ENCODE data around the gene HSD17B1. TPM values are rescaled to one million over a fixed set of nuclear protein-coding genes. Genes with fewer than 3 reads are reported as not detected.

HSD17B1 gene
- total RNA-seq, 1 experiment from 2014 or later, result 1.5 TPM

DNA sequence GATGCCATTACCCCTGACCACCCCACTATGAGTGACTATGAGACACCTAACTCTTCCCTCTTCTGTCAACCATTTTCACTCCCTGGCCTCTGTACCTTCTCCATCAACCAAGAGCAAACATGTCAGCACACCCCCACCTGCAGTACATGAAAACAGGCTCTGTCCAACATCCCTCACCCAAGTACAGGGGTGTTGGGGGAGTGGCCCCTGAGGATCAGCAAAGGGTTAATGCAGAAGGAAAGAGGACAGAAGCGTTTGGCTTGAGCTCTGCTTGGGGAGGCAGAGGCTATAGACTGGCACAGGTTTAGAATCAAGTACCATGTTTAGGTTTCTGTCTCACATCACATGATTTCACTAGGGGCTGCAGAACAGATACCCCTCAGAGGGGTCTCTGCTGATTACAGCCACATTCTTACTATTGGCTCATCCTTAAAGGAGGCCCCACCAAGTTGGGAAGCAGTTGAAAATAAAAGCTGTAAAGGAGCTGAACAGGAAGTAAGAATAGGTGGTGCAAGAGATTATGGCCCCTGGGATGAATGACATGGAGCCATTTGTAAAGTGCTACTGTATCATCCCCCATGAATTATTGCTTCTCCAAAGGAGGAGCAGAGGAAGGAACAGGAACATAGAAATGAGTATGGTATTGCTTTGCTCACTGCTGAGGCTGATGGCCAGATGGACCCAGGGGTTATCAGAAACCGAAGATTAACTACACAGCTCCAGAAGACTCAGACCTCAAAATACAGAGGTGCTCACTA is 27.2 kb downstream of the HSD17B1 start (continued):
- TF ChIP-seq, protein P1, sequence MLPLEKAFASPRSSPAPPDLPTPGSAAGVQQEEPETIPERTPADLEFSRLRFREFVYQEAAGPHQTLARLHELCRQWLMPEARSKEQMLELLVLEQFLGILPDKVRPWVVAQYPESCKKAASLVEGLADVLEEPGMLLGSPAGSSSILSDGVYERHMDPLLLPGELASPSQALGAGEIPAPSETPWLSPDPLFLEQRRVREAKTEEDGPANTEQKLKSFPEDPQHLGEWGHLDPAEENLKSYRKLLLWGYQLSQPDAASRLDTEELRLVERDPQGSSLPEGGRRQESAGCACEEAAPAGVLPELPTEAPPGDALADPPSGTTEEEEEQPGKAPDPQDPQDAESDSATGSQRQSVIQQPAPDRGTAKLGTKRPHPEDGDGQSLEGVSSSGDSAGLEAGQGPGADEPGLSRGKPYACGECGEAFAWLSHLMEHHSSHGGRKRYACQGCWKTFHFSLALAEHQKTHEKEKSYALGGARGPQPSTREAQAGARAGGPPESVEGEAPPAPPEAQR (CRISPR knock-in tag; IDR thresholded peaks at IDR 0.05), result no peak
- TF ChIP-seq, protein P2, sequence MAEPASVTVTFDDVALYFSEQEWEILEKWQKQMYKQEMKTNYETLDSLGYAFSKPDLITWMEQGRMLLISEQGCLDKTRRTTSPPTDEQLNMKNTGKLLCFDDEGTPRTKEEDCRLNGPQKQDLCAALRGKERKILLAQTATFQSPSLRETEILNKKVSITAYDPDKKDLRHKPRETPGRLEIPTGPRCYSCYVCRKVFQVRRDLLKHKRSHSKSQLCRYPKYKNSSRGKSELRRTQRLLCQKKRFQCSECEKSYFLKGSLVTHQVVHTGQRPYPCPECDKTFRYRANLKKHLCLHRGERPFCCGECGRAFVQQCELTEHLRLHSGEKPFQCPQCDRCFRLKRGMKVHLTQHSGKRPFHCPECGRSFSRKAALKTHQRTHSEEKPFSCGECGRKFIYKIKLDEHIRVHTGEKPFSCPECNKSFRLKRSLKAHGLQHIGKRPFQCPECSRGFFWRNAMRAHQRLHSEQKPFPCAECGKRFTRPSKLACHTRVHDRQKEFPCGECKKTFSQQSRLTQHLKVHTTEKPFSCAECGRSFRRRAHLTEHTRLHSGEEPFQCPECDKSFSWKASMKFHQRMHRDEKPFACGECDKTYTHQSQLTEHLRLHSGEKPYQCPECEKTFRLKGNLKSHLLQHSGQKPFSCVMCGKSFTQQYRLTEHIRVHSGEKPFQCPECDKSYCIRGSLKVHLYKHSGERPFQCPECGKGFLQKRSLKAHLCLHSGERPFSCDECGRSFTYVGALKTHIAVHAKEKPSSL (CRISPR knock-in tag; conservative IDR thresholded peaks at IDR 0.05), result no peak
- no peak for TF ChIP-seq GABPB1 (CRISPR knock-in tag; IDR thresholded peaks at IDR 0.05)

DNA sequence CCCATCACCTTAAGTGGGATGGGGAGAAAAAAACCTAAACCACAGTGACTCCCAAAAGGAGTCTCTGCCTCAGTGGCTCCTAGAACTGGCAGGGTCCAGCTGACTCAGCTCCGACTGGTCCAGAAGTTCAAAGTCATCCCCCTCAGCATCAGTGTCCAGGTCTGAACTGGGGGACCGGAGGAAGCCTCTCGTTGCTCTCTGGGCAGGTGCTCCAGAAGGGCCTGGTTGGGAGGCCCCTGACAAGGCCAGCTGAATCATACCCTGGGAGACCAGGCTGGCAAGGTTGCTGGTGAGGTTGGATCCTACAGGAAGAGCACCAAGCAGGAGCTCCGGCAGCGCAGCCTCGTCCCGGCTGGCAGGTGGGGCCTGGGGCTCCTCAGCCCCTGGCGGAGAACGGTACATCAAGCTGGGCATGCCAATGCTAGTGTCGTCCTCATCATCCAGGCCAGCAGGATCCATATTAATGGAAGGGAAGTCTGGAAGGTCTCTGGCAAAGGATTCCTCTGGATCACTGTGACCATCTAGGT is 29.1 kb downstream of the HSD17B1 start:
- no peak for ATAC-seq
- peaks cover 7% of the 10 kb centered on the region for H3K4me1 Mint-ChIP-seq
- no peaks in the 10 kb centered on the region for H3K27me3 Mint-ChIP-seq (ENCODE audit: low read depth)
- TF ChIP-seq RORB (CRISPR knock-in tag; IDR thresholded peaks at IDR 0.05) (no peak), JUN (CRISPR knock-in tag; IDR thresholded peaks at IDR 0.05) (no peak), NR3C1 (CRISPR knock-in tag; conservative IDR thresholded peaks at IDR 0.05; ENCODE audit: low read depth) (no peak), ATF1 (CRISPR knock-in tag; IDR thresholded peaks at IDR 0.05) (no peak), SOX15 (CRISPR knock-in tag; IDR thresholded peaks at IDR 0.05) (no peak), KAT7 (CRISPR knock-in tag; IDR thresholded peaks at IDR 0.05; ENCODE audit: borderline replicate concordance) (no peak)
- TF ChIP-seq, protein P3, sequence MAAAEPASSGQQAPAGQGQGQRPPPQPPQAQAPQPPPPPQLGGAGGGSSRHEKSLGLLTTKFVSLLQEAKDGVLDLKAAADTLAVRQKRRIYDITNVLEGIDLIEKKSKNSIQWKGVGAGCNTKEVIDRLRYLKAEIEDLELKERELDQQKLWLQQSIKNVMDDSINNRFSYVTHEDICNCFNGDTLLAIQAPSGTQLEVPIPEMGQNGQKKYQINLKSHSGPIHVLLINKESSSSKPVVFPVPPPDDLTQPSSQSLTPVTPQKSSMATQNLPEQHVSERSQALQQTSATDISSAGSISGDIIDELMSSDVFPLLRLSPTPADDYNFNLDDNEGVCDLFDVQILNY (CRISPR knock-in tag; IDR thresholded peaks at IDR 0.05), result no peak
- TF ChIP-seq, protein P2 (CRISPR knock-in tag; conservative IDR thresholded peaks at IDR 0.05), result no peak
- TF ChIP-seq, protein P4, sequence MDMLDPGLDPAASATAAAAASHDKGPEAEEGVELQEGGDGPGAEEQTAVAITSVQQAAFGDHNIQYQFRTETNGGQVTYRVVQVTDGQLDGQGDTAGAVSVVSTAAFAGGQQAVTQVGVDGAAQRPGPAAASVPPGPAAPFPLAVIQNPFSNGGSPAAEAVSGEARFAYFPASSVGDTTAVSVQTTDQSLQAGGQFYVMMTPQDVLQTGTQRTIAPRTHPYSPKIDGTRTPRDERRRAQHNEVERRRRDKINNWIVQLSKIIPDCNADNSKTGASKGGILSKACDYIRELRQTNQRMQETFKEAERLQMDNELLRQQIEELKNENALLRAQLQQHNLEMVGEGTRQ (CRISPR knock-in tag; IDR thresholded peaks at IDR 0.05), result no peak
- TF ChIP-seq, protein P5, sequence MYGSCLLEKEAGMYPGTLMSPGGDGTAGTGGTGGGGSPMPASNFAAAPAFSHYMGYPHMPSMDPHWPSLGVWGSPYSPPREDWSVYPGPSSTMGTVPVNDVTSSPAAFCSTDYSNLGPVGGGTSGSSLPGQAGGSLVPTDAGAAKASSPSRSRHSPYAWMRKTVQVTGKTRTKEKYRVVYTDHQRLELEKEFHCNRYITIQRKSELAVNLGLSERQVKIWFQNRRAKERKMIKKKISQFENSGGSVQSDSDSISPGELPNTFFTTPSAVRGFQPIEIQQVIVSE (CRISPR knock-in tag; IDR thresholded peaks at IDR 0.05; ENCODE audit: borderline replicate concordance), result no peak
- TF ChIP-seq, protein P6, sequence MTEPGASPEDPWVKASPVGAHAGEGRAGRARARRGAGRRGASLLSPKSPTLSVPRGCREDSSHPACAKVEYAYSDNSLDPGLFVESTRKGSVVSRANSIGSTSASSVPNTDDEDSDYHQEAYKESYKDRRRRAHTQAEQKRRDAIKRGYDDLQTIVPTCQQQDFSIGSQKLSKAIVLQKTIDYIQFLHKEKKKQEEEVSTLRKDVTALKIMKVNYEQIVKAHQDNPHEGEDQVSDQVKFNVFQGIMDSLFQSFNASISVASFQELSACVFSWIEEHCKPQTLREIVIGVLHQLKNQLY (CRISPR knock-in tag; IDR thresholded peaks at IDR 0.05), result no peak
- peaks cover 44% of the 10 kb centered on the region for H3K36me3 Mint-ChIP-seq
- ChIA-PET POLR2A (no interaction called here), CTCF (no interaction called here)
- H3K4me3 Mint-ChIP-seq, result no peak overlapping the region
- no peak overlapping the region for H3K27ac Mint-ChIP-seq
- no peaks in the 10 kb centered on the region for H3K9me3 Mint-ChIP-seq
- no peak for DNase-seq (ENCODE audit: low spot score)
